ENCODE measurements around the gene CEP85L. TPM values are rescaled to one million over a fixed set of nuclear protein-coding genes. Genes with fewer than 3 reads are reported as not detected.

The CEP85L gene
- total RNA-seq, 1 experiment from 2014 or later, result 5.8 TPM

GRCh38 chr6:118693562-118693961, 42.2 kb upstream of the CEP85L start:
- Mint-ChIP-seq H3K9me3 (ENCODE audit: low read depth, unreplicated experiment) (no peaks in the 10 kb centered on the region), H3K36me3 (ENCODE audit: insufficient read depth, unreplicated experiment) (no peaks in the 10 kb centered on the region), H3K4me1 (ENCODE audit: low read depth, unreplicated experiment) (peaks cover 7% of the 10 kb centered on the region), H3K4me3 (ENCODE audit: low read depth, unreplicated experiment) (no peak overlapping the region), H3K27me3 (ENCODE audit: unreplicated experiment) (no peaks in the 10 kb centered on the region), H3K27ac (ENCODE audit: unreplicated experiment) (no peak overlapping the region)
- CTCF ChIA-PET, result no interaction called here
- DNase-seq, result no peak
- TF ChIP-seq, protein P1, sequence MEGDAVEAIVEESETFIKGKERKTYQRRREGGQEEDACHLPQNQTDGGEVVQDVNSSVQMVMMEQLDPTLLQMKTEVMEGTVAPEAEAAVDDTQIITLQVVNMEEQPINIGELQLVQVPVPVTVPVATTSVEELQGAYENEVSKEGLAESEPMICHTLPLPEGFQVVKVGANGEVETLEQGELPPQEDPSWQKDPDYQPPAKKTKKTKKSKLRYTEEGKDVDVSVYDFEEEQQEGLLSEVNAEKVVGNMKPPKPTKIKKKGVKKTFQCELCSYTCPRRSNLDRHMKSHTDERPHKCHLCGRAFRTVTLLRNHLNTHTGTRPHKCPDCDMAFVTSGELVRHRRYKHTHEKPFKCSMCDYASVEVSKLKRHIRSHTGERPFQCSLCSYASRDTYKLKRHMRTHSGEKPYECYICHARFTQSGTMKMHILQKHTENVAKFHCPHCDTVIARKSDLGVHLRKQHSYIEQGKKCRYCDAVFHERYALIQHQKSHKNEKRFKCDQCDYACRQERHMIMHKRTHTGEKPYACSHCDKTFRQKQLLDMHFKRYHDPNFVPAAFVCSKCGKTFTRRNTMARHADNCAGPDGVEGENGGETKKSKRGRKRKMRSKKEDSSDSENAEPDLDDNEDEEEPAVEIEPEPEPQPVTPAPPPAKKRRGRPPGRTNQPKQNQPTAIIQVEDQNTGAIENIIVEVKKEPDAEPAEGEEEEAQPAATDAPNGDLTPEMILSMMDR (IDR thresholded peaks at IDR 0.05; ENCODE audit: unreplicated experiment), result no peak
- intact Hi-C loops (cut with micrococcal nuclease; ENCODE audit: unreplicated experiment), result no loop called here
- BruUV-seq (replicated peaks), result no TSS peak

DNA sequence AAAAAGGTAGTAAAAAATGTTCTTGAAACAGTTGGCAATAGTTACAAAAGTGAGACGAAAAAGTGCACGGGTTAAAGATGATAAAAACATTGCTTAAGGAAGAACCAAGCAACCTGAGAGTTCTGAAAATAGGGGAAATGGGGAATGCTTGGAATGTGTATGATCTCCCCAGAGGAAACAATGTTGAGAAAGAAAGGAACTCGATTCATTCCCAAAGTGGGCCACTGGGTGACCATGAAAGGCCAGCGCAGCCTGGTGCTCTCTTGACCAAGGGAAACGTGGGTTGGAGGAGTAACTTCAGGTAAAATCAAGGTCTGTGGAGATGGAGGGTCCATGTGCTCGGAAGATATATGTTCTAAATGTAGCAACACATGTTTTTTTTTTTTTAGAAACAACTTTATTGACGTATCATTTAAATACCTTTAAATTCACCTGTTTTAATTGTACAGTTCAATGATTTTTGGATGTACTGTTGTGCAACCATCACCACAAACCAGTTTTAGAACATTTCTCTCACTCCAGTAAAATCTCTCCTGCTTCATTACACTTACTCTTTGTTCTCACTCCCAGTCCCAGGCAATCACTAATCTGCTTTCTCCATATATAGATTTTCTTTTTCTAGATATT, 34.5 kb upstream of the CEP85L start:
- TF ChIP-seq, protein P1 (IDR thresholded peaks at IDR 0.05; ENCODE audit: unreplicated experiment), result no peak

GRCh38 chr6:118683881-118684872, 32.8 kb upstream of the CEP85L start:
- intact Hi-C loops (cut with micrococcal nuclease; ENCODE audit: unreplicated experiment), result no loop called here
- no peak overlapping the region for H3K27ac Mint-ChIP-seq (ENCODE audit: unreplicated experiment)
- BruUV-seq (replicated peaks), result no TSS peak
- TF ChIP-seq, protein P1 (IDR thresholded peaks at IDR 0.05; ENCODE audit: unreplicated experiment), result no peak
- no peak overlapping the region for H3K4me3 Mint-ChIP-seq (ENCODE audit: low read depth, unreplicated experiment)
- peaks cover 4% of the 10 kb centered on the region for H3K4me1 Mint-ChIP-seq (ENCODE audit: low read depth, unreplicated experiment)
- no peaks in the 10 kb centered on the region for H3K36me3 Mint-ChIP-seq (ENCODE audit: insufficient read depth, unreplicated experiment)
- no peaks in the 10 kb centered on the region for H3K27me3 Mint-ChIP-seq (ENCODE audit: unreplicated experiment)
- CTCF ChIA-PET, result no interaction called here
- H3K9me3 Mint-ChIP-seq (ENCODE audit: low read depth, unreplicated experiment), result no peaks in the 10 kb centered on the region
- DNase-seq, result no peak

More for the DNA sequence above, 34.5 kb upstream of the CEP85L start:
- BruUV-seq (replicated peaks), result no TSS peak
- Mint-ChIP-seq H3K27me3 (ENCODE audit: unreplicated experiment) (no peaks in the 10 kb centered on the region), H3K36me3 (ENCODE audit: insufficient read depth, unreplicated experiment) (no peaks in the 10 kb centered on the region), H3K4me3 (ENCODE audit: low read depth, unreplicated experiment) (no peak overlapping the region), H3K27ac (ENCODE audit: unreplicated experiment) (no peak overlapping the region), H3K9me3 (ENCODE audit: low read depth, unreplicated experiment) (no peaks in the 10 kb centered on the region), H3K4me1 (ENCODE audit: low read depth, unreplicated experiment) (peaks cover 7% of the 10 kb centered on the region)
- DNase-seq, result no peak
- CTCF ChIA-PET, result no interaction called here
- intact Hi-C loops (cut with micrococcal nuclease; ENCODE audit: unreplicated experiment), result no loop called here

GRCh38 chr6:118680452-118681095, 29.2 kb upstream of the CEP85L start:
- BruUV-seq (replicated peaks), result no TSS peak
- Mint-ChIP-seq H3K36me3 (ENCODE audit: insufficient read depth, unreplicated experiment) (no peaks in the 10 kb centered on the region), H3K4me3 (ENCODE audit: low read depth, unreplicated experiment) (no peak overlapping the region), H3K4me1 (ENCODE audit: low read depth, unreplicated experiment) (peaks cover 11% of the 10 kb centered on the region), H3K27me3 (ENCODE audit: unreplicated experiment) (no peaks in the 10 kb centered on the region), H3K27ac (ENCODE audit: unreplicated experiment) (no peak overlapping the region), H3K9me3 (ENCODE audit: low read depth, unreplicated experiment) (no peaks in the 10 kb centered on the region)
- no peak for DNase-seq
- CTCF ChIA-PET, result no interaction called here
- TF ChIP-seq, protein P1 (IDR thresholded peaks at IDR 0.05; ENCODE audit: unreplicated experiment), result no peak
- intact Hi-C loops (cut with micrococcal nuclease; ENCODE audit: unreplicated experiment), result no loop called here

Data from Calu3 (cell line).